Breast epithelium (tissue), 4 donors: ENCODE results near the gene ACP3. TPM values are rescaled to one million over a fixed set of nuclear protein-coding genes. Genes with fewer than 3 reads are reported as not detected.
A peak's percentile ranks its signal among the peaks of the same experiment; 100 is the strongest.

Source experiments
- DNase-seq, 2 donors: peaks; one replicate each; pipeline ENCODE4 v3.0.0-alpha.2; 2019; ENCODE audit warnings: low spot score in 2 of 2
- H3K27ac ChIP-seq, 2 donors: fragments of 200-600 bp; sonication (generic) in 1 of 2; one replicate each; pipeline ENCODE4 v1.5.1; 2016 to 2019; ENCODE audit warnings: mild to moderate bottlenecking in 1 of 2
- H3K27me3 ChIP-seq, 2 donors: fragments of 200-600 bp; sonication (generic) in 1 of 2; one replicate each; pipeline versions ENCODE4 v1.5.1 to v1.6.0; 2017 to 2019; ENCODE audit warnings: control low read depth in 1 of 2, mild to moderate bottlenecking in 1 of 2
- H3K36me3 ChIP-seq: fragments of 200-600 bp; one replicate; pipeline ENCODE4 v1.5.1; 2019
- H3K4me1 ChIP-seq, 2 donors: fragments of 200-600 bp; sonication (generic); one replicate each; pipeline ENCODE4 v1.5.1; 2016 to 2019; ENCODE audit warnings: control low read depth in 1 of 2
- H3K4me3 ChIP-seq, 3 donors: fragments of 200-600 bp; sonication (generic); 1 replicate in 2 of 3; 2 replicates in 1 of 3; pipeline ENCODE4 v1.5.1; 2016 to 2019; ENCODE audit warnings: mild to moderate bottlenecking in 3 of 3, moderate library complexity in 2 of 3
- H3K9me3 ChIP-seq, 2 donors: fragments of 200-600 bp; sonication (generic) in 1 of 2; one replicate each; pipeline ENCODE4 v1.5.1; 2016 to 2019; ENCODE audit warnings: control low read depth in 1 of 2
- CTCF ChIP-seq, 3 donors: fragments of 450-650 bp; IDR thresholded peaks; one replicate each; pipeline ENCODE4 v1.5.1; 2016 to 2017; ENCODE audit warnings: antibody characterized with exemption in 3 of 3, mild to moderate bottlenecking in 3 of 3, moderate library complexity in 3 of 3
- POLR2A ChIP-seq: fragments of 450-650 bp; IDR thresholded peaks from one replicate; pipeline ENCODE4 v1.6.1; 2016; ENCODE audit warnings: antibody characterized with exemption, mild to moderate bottlenecking, moderate library complexity
- POLR2AphosphoS5 ChIP-seq, 3 donors: sonication (generic); formaldehyde crosslinking; IDR thresholded peaks; one replicate each; pipeline ENCODE4 v1.6.1; 2017; ENCODE audit warnings: antibody characterized with exemption in 3 of 3
- intact Hi-C: fragments of 100-400 bp; cut with DNase I; formaldehyde crosslinking; loops from one replicate; pipeline ENCODE4 v1.15.1; 2023; ENCODE audit warnings: low total_unique reads
- total RNA-seq, 3 donors: library from RNA; depleted of rRNA; stranded (reverse); fragments of >200 nt; gene quantifications; one replicate each; pipeline ENCODE4 v1.1.0, GENCODE V29; 2016

Gene ACP3
- total RNA-seq, 3 donors from 2014 or later: 1.8 to 6.9 (median 6.7) TPM

- no peak for DNase-seq
- no peak for TF ChIP-seq POLR2A
- no peak for TF ChIP-seq CTCF (IDR thresholded peaks at IDR 0.05)
- TF ChIP-seq POLR2AphosphoS5 (IDR thresholded peaks at IDR 0.05): no peak
- Histone ChIP-seq H3K9me3 (no peaks in the 10 kb centered on the region), H3K27ac (no peak overlapping the region), H3K4me3 (no peak overlapping the region), H3K4me1 (no peaks in the 10 kb centered on the region), H3K36me3 (no peaks in the 10 kb centered on the region), H3K27me3 (no peaks in the 10 kb centered on the region)
- intact Hi-C loops: loop anchor here (1.0 to 10.0 kb wide), 2 partner anchors 27 to 88 kb away; no protein-coding TSS in a partner anchor
Observed at GRCh38 chr3:132342610-132343009, 25.4 kb downstream of the ACP3 start.

- intact Hi-C loops: loop anchor here (1.0 to 10.0 kb wide), 2 partner anchors 28 to 88 kb away; no protein-coding TSS in a partner anchor
- H3K9me3 ChIP-seq: no peaks in the 10 kb centered on the region
- no peaks in the 10 kb centered on the region for H3K36me3 ChIP-seq
- TF ChIP-seq POLR2AphosphoS5 (IDR thresholded peaks at IDR 0.05) (no peak), CTCF (IDR thresholded peaks at IDR 0.05) (peak; percentile 79 to 91 (median 88))
- no peaks in the 10 kb centered on the region for H3K4me1 ChIP-seq
- no peak for DNase-seq
- no peak overlapping the region for H3K4me3 ChIP-seq
- H3K27me3 ChIP-seq: no peaks in the 10 kb centered on the region
- H3K27ac ChIP-seq: no peak overlapping the region
Observed at GRCh38 chr3:132343018-132343612, 25.9 kb downstream of the ACP3 start.

GRCh38 chr3:132344666-132345280 is 27.6 kb downstream of the ACP3 start:
- H3K27me3 ChIP-seq: no peaks in the 10 kb centered on the region
- H3K27ac ChIP-seq: no peak overlapping the region
- TF ChIP-seq CTCF (IDR thresholded peaks at IDR 0.05) (no peak), POLR2AphosphoS5 (IDR thresholded peaks at IDR 0.05) (no peak), POLR2A (no peak)
- H3K9me3 ChIP-seq: no peaks in the 10 kb centered on the region
- no peaks in the 10 kb centered on the region for H3K36me3 ChIP-seq
- intact Hi-C loops: loop anchor here (10.0 kb wide), 1 partner anchor 90 kb away; no protein-coding TSS in a partner anchor
- H3K4me1 ChIP-seq: no peaks in the 10 kb centered on the region
- DNase-seq: no peak
- H3K4me3 ChIP-seq: no peak overlapping the region

- Histone ChIP-seq H3K27ac (no peak overlapping the region), H3K27me3 (no peaks in the 10 kb centered on the region), H3K36me3 (no peaks in the 10 kb centered on the region), H3K4me3 (no peak overlapping the region), H3K9me3 (no peaks in the 10 kb centered on the region), H3K4me1 (no peaks in the 10 kb centered on the region)
- TF ChIP-seq POLR2A: no peak
- no peak for TF ChIP-seq CTCF (IDR thresholded peaks at IDR 0.05)
- no peak for TF ChIP-seq POLR2AphosphoS5 (IDR thresholded peaks at IDR 0.05)
- intact Hi-C loops: loop anchor here (10.0 kb wide), 1 partner anchor 92 kb away; no protein-coding TSS in a partner anchor
- DNase-seq: no peak
Observed at GRCh38 chr3:132346841-132347736, 29.9 kb downstream of the ACP3 start.
